PC-3 (cell line): Measurements from ENCODE around the gene FAM117B. TPM values are rescaled to one million over a fixed set of nuclear protein-coding genes. Genes with fewer than 3 reads are reported as not detected.
A peak's percentile ranks its signal among the peaks of the same experiment; 100 is the strongest.

ENCODE experiments used
- ATAC-seq: fragments of 200-7000 bp; cut with Tn5 transposase; 2 replicates; pipeline ENCODE4 v1.9.1; 2020; ENCODE audit warnings: mild to moderate bottlenecking, moderate library complexity
- BruUV-seq: library from RNA; stranded (reverse); fragments of 400-500 nt; replicated peaks from 2 replicates; lab custom pipeline; 2021; lab: Mats Ljungman, UMichigan
- CTCF ChIA-PET: fragments of 300-600 bp; sonication (Branson Sonifier 250); formaldehyde crosslinking; loops from one replicate; lab custom pipeline; 2022; ENCODE audit warnings: antibody characterized with exemption; lab: Charles Lee
- POLR2A ChIA-PET: fragments of 300-600 bp; sonication (Branson Sonifier 250); formaldehyde crosslinking; loops from one replicate; lab custom pipeline; 2022; ENCODE audit warnings: antibody characterized with exemption; ENCODE audit not compliant: unreplicated experiment; lab: Charles Lee
- DNase-seq: peaks from one replicate; pipeline ENCODE4 v3.0.0-alpha.2; 2015
- H2AFZ ChIP-seq: fragments of 300-600 bp; sonication (generic); 2 replicates; pipeline ENCODE4 v1.6.0; 2016; ENCODE audit warnings: antibody characterized with exemption, low read length
- H3F3A ChIP-seq: fragments of 300-600 bp; sonication (generic); one replicate; pipeline ENCODE4 v1.6.0; 2017; ENCODE audit warnings: antibody characterized with exemption, low read length, control low read depth, mild to moderate bottlenecking; ENCODE audit not compliant: unreplicated experiment
- H3K27ac ChIP-seq: fragments of 300-600 bp; sonication (generic); 2 replicates; pipeline ENCODE4 v1.5.1; 2016; ENCODE audit warnings: mild to moderate bottlenecking, low read length
- H3K27me3 ChIP-seq: fragments of 300-600 bp; sonication (generic); 2 replicates; pipeline ENCODE4 v1.6.1; 2016; ENCODE audit warnings: low read length, mixed read lengths
- H3K36me3 ChIP-seq: fragments of 300-600 bp; sonication (generic); 2 replicates; pipeline ENCODE4 v1.6.1; 2016; ENCODE audit warnings: low read depth, mixed run types, low read length, mixed read lengths
- H3K4me1 ChIP-seq: fragments of 300-600 bp; sonication (generic); 2 replicates; pipeline ENCODE4 v1.5.1; 2016; ENCODE audit warnings: low read length; ENCODE audit not compliant: insufficient read depth
- H3K4me2 ChIP-seq: fragments of 300-600 bp; sonication (generic); 2 replicates; pipeline ENCODE4 v1.6.0; 2016; ENCODE audit warnings: low read length
- H3K4me3 ChIP-seq: fragments of 300-600 bp; sonication (generic); 2 replicates; pipeline ENCODE4 v1.5.1; 2016; ENCODE audit warnings: mild to moderate bottlenecking, low read length, mixed read lengths
- H3K79me2 ChIP-seq: fragments of 300-600 bp; sonication (generic); 2 replicates; pipeline ENCODE4 v1.6.1; 2017; ENCODE audit warnings: low read length, mixed read lengths
- H3K9ac ChIP-seq: fragments of 300-600 bp; sonication (generic); 2 replicates; pipeline ENCODE4 v1.6.0; 2016; ENCODE audit warnings: mild to moderate bottlenecking, low read length
- H3K9me2 ChIP-seq: fragments of 300-600 bp; sonication (generic); replicated peaks from 2 replicates; pipeline ENCODE4 v1.6.1; 2016; ENCODE audit warnings: mixed run types, low read length, mixed read lengths
- H3K9me3 ChIP-seq: fragments of 300-600 bp; sonication (generic); 2 replicates; pipeline ENCODE4 v1.6.1; 2016; ENCODE audit warnings: low read length, mixed read lengths
- H4K20me1 ChIP-seq: fragments of 300-600 bp; sonication (generic); 2 replicates; pipeline ENCODE4 v1.6.1; 2016; ENCODE audit warnings: low read length, mixed read lengths
- EZH2 ChIP-seq: fragments of 300-600 bp; sonication (generic); IDR thresholded peaks from one replicate; pipeline ENCODE4 v1.6.1; 2017; ENCODE audit warnings: antibody characterized with exemption, mild to moderate bottlenecking, low read length; ENCODE audit not compliant: unreplicated experiment
- EZH2phosphoT487 ChIP-seq: fragments of 300-600 bp; sonication (generic); IDR thresholded peaks from 2 replicates; pipeline ENCODE4 v1.6.1; 2018; ENCODE audit warnings: mild to moderate bottlenecking, antibody characterized with exemption, low read length, borderline replicate concordance
- intact Hi-C: fragments of 100-400 bp; cut with micrococcal nuclease; formaldehyde crosslinking; loops from 2 replicates; pipeline ENCODE4 v1.9.0; 2023
- total RNA-seq: library from RNA; depleted of rRNA; stranded (reverse); fragments of >200 nt; gene quantifications from 2 replicates; pipeline ENCODE4 v1.2.3, GENCODE V29; 2014
- TF ChIP-seq, protein P1 (sequence below): fragments of 300-600 bp; sonication (generic); conservative IDR thresholded peaks from 2 replicates; pipeline ENCODE4 v1.5.1; 2017; ENCODE audit warnings: antibody characterized with exemption, low read depth, mild to moderate bottlenecking, low read length

Gene FAM117B
- total RNA-seq, 1 experiment from 2014 or later: 2.2 TPM

DNA sequence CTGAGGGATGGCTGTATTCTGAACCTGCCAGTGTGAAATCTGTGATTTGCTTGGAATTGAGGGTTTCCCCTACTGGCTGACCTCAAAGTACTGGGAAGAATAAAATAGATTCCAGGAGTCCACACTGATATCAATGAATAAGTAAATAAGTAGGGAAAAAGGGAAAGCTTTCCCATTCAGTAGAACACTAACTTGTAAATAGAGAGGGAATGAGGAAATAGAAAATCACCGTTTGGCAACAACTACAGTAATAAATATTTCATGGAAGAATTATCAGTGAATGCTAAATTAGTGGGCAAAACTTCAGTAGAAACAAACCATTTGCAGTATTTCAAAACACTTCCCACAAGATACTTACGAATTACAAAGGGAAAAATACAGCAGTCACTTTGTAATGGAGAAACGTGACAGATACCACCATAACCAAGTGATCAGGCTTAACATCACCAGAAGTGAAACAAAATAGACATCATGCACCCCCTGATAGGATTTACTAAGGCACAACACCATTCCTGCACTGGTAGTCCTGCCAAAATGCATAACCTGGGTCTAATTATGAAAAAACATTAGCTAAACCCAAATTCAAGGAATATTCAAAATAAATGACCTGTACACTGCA, 148.3 kb downstream of the FAM117B start:
- intact Hi-C loops: no loop called here
- DNase-seq (no peak), ATAC-seq (no peak)
- no peak overlapping the region for H3K9ac ChIP-seq
- no peak overlapping the region for H3K4me2 ChIP-seq
- no peak overlapping the region for H3K27ac ChIP-seq
- no peaks in the 10 kb centered on the region; the same call in 1 of the 2 replicates for H4K20me1 ChIP-seq
- no peaks in the 10 kb centered on the region for H3K36me3 ChIP-seq
- H3K79me2 ChIP-seq: no peaks in the 10 kb centered on the region
- H3K4me3 ChIP-seq: no peak overlapping the region
- ChIA-PET CTCF (no interaction called here), POLR2A (no interaction called here)
- H3K9me2 ChIP-seq: no peaks in the 10 kb centered on the region
- no peaks in the 10 kb centered on the region for H3K27me3 ChIP-seq
- TF ChIP-seq EZH2phosphoT487: no peak
- TF ChIP-seq EZH2: no peak
- TF ChIP-seq, protein P1, sequence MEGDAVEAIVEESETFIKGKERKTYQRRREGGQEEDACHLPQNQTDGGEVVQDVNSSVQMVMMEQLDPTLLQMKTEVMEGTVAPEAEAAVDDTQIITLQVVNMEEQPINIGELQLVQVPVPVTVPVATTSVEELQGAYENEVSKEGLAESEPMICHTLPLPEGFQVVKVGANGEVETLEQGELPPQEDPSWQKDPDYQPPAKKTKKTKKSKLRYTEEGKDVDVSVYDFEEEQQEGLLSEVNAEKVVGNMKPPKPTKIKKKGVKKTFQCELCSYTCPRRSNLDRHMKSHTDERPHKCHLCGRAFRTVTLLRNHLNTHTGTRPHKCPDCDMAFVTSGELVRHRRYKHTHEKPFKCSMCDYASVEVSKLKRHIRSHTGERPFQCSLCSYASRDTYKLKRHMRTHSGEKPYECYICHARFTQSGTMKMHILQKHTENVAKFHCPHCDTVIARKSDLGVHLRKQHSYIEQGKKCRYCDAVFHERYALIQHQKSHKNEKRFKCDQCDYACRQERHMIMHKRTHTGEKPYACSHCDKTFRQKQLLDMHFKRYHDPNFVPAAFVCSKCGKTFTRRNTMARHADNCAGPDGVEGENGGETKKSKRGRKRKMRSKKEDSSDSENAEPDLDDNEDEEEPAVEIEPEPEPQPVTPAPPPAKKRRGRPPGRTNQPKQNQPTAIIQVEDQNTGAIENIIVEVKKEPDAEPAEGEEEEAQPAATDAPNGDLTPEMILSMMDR: no peak
- H3F3A ChIP-seq: no peaks in the 10 kb centered on the region
- no peak overlapping the region for H2AFZ ChIP-seq
- no peaks in the 10 kb centered on the region for H3K9me3 ChIP-seq
- no TSS peak for BruUV-seq
- H3K4me1 ChIP-seq: peaks cover 14% of the 10 kb centered on the region

DNA sequence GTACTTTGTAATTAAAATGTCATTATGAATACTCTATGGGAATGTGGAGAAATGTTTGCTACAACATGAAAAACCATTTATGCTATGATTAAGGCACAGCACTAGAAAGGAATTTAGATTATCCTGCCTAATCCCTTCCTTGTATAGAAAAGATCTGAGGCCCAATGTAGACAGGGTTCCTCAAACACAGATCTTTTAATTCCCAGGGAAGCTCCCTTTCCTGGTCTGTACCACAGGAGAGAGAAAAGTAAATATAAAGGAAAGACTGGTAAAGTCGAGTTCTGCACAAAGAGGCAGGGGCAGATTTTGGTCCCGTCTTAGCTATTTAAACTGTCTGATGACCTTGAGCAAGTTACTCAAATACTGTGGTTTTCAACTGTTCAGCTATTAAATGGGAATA, 152.1 kb downstream of the FAM117B start:
- Histone ChIP-seq H3K36me3 (no peaks in the 10 kb centered on the region), H3K9me3 (no peaks in the 10 kb centered on the region), H4K20me1 (no peaks in the 10 kb centered on the region), H3F3A (no peaks in the 10 kb centered on the region), H3K27ac (no peak overlapping the region), H3K79me2 (no peaks in the 10 kb centered on the region), H3K9ac (no peak overlapping the region), H3K4me2 (no peak overlapping the region), H3K4me3 (no peak overlapping the region), H3K9me2 (no peaks in the 10 kb centered on the region), H3K27me3 (no peaks in the 10 kb centered on the region), H3K4me1 (no peaks in the 10 kb centered on the region), H2AFZ (no peak overlapping the region)
- POLR2A ChIA-PET: no interaction called here
- intact Hi-C loops: no loop called here
- DNase-seq: no peak
- CTCF ChIA-PET: no interaction called here
- TF ChIP-seq EZH2phosphoT487 (no peak), EZH2 (no peak)
- TF ChIP-seq, protein P1: no peak
- no peak for ATAC-seq
- BruUV-seq: no TSS peak

DNA sequence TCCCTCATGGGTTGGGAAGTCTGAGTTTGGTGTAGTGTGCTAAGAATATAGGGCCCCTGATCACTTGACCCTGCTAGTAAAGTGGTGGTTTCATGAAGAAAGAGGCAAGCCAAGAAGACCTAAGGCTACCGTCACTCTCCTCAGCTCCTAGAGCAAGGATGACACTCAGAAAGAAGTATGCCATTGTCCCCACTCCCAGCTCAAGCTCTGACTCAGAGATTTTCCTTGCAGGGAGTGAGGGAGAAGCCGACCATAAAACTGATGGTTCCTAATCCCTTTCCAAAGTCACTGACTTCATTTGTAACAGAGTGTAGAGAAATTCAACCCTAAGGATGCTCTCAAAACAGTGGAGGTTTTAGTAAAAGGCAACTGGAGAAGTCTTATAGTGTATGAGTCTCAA, 155.9 kb downstream of the FAM117B start:
- H3K4me3 ChIP-seq: no peak overlapping the region
- peak; percentile 13 for DNase-seq
- no peaks in the 10 kb centered on the region for H3K9me3 ChIP-seq
- H3K9me2 ChIP-seq: no peaks in the 10 kb centered on the region
- H2AFZ ChIP-seq: no peak overlapping the region
- H3K9ac ChIP-seq: no peak overlapping the region
- H3K27me3 ChIP-seq: no peaks in the 10 kb centered on the region
- ATAC-seq: peak; percentile 20; the same call in 1 of the 2 replicates
- H4K20me1 ChIP-seq: no peaks in the 10 kb centered on the region
- BruUV-seq: no TSS peak
- CTCF ChIA-PET: no interaction called here
- H3K36me3 ChIP-seq: no peaks in the 10 kb centered on the region
- POLR2A ChIA-PET: no interaction called here
- TF ChIP-seq EZH2: no peak
- TF ChIP-seq EZH2phosphoT487: no peak
- TF ChIP-seq, protein P1: no peak
- intact Hi-C loops: no loop called here
- H3F3A ChIP-seq: no peaks in the 10 kb centered on the region
- H3K79me2 ChIP-seq: no peaks in the 10 kb centered on the region
- no peaks in the 10 kb centered on the region for H3K4me1 ChIP-seq
- H3K4me2 ChIP-seq: no peak overlapping the region
- no peak overlapping the region for H3K27ac ChIP-seq
